ENCODE measurements around the gene SETD3. TPM values are rescaled to one million over a fixed set of nuclear protein-coding genes. Genes with fewer than 3 reads are reported as not detected.

SETD3 gene
- total RNA-seq, 4 donors from 2014 or later, result 127 to 184 (median 162) TPM

DNA sequence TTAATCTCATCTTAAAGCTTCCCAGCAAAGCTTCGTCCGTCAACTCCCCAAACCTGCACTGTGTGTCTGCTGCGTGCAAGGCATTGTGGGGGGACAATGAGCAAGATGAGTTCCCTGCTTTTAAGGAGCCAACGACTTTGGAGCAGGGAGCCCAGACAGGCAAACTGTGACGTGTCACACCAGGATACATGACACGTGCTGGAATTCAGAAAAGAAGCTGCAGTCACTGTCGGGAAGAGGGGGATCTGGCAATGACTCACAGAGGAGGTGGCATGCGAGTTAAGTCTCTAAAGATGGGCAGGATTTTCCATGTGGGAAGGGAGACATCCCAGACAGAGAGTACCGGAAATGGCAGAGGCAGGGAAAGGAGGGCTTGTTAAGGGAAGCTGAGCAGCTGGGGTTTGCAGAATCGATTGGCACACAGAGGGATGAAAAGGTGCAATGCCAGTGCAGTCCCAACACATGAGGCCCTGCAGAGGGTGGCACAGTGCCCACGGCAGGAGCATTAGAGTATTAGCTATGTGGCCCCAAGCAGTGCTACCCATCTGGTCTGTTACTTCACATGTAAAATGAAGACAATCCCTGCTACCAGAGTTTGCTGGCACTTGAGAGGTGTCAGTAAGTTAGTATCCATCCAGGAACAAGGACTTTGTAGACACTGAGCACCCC lies 52.9 kb downstream of the SETD3 start:
- H3K4me1 ChIP-seq, result peaks cover 0 to 21% (median 4%) of the 10 kb centered on the region in 3 donors
- H3K27ac ChIP-seq, result no peak overlapping the region
- TF ChIP-seq EP300 (IDR thresholded peaks at IDR 0.05), result no peak
- no peak for TF ChIP-seq POLR2A (IDR thresholded peaks at IDR 0.05)
- no peak for TF ChIP-seq POLR2AphosphoS5 (IDR thresholded peaks at IDR 0.05)
- no peak for TF ChIP-seq CTCF (IDR thresholded peaks at IDR 0.05)
- no peak overlapping the region for H3K4me3 ChIP-seq
- H3K36me3 ChIP-seq, result peaks cover 0 to 61% of the 10 kb centered on the region in 2 donors
- 75 to 81% methylated on average over 9 to 11 of the region's 11 CpGs for WGBS, 2 donors (ENCODE audit: low coverage in 1 of 2)
- no peak for ATAC-seq
- H3K9me3 ChIP-seq, result peaks cover 0 to 6% (median 0%) of the 10 kb centered on the region in 3 donors
- H3K27me3 ChIP-seq, result no peaks in the 10 kb centered on the region

DNA sequence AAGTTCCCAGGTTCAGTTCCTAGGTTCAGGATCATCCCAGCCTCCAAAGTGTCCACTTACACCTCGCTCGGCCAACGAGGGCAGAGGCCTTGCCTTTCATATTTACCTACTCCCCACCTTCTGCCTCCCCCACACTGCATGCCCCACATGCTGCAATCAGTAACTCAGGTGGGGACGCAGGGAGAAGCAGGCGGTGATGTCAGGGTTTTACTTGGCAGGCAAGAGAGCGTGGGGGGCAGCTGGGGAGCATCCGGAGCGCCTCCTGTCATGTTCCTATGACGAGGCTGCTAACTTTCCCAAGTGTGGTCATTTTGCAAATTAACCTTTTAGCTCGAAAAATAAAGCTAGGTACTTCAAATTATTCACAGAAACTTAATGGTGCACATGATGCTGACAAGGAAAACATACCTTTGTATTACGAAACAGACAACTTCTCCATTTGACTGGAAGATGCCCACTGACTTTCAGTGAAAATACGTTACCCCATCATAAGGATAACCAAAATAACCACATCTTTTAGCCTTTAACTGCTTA lies 53.8 kb downstream of the SETD3 start:
- ATAC-seq, result no peak
- Histone ChIP-seq H3K9me3 (peaks cover 0 to 6% (median 0%) of the 10 kb centered on the region in 3 donors), H3K27me3 (no peaks in the 10 kb centered on the region), H3K4me1 (peaks cover 0 to 19% (median 4%) of the 10 kb centered on the region in 3 donors), H3K36me3 (peaks cover 0 to 55% of the 10 kb centered on the region in 2 donors), H3K27ac (no peak overlapping the region), H3K4me3 (no peak overlapping the region)
- TF ChIP-seq EP300 (IDR thresholded peaks at IDR 0.05), result no peak
- no peak for TF ChIP-seq CTCF (IDR thresholded peaks at IDR 0.05)
- TF ChIP-seq POLR2AphosphoS5 (IDR thresholded peaks at IDR 0.05), result no peak
- no peak for TF ChIP-seq POLR2A (IDR thresholded peaks at IDR 0.05)
- 84 to 100% methylated on average over 2 to 6 of the region's 12 CpGs for WGBS, 2 donors (ENCODE audit: low coverage in 1 of 2)

- H3K4me3 ChIP-seq, result no peak overlapping the region
- H3K27ac ChIP-seq, result no peak overlapping the region
- ATAC-seq, result no peak
- H3K36me3 ChIP-seq, result peaks cover 0 to 55% of the 10 kb centered on the region in 2 donors
- no peak for TF ChIP-seq CTCF (IDR thresholded peaks at IDR 0.05)
- TF ChIP-seq EP300 (IDR thresholded peaks at IDR 0.05), result no peak
- no peak for TF ChIP-seq POLR2AphosphoS5 (IDR thresholded peaks at IDR 0.05)
- no peak for TF ChIP-seq POLR2A (IDR thresholded peaks at IDR 0.05)
- H3K27me3 ChIP-seq, result no peaks in the 10 kb centered on the region
- H3K4me1 ChIP-seq, result peaks cover 0 to 13% (median 4%) of the 10 kb centered on the region in 3 donors
- 84 to 100% methylated on average over 1 to 3 of the region's 3 CpGs for WGBS, 2 donors (ENCODE audit: low coverage in 1 of 2)
- H3K9me3 ChIP-seq, result peaks cover 0 to 6% (median 0%) of the 10 kb centered on the region in 3 donors
Observed at GRCh38 chr14:99426265-99426664, 54.4 kb downstream of the SETD3 start.

GRCh38 chr14:99425272-99425681 lies 55.4 kb downstream of the SETD3 start:
- H3K4me1 ChIP-seq, result peaks cover 0 to 3% (median 0%) of the 10 kb centered on the region in 3 donors
- no peak overlapping the region for H3K4me3 ChIP-seq
- H3K27me3 ChIP-seq, result no peaks in the 10 kb centered on the region
- ATAC-seq, result no peak
- TF ChIP-seq EP300 (IDR thresholded peaks at IDR 0.05) (no peak), POLR2AphosphoS5 (IDR thresholded peaks at IDR 0.05) (no peak), POLR2A (IDR thresholded peaks at IDR 0.05) (no peak), CTCF (IDR thresholded peaks at IDR 0.05) (no peak)
- no peak overlapping the region for H3K27ac ChIP-seq
- H3K36me3 ChIP-seq, result peaks cover 0 to 49% of the 10 kb centered on the region in 2 donors
- 91 to 100% methylated on average over 1 to 8 of the region's 11 CpGs for WGBS, 2 donors (ENCODE audit: low coverage in 1 of 2)
- peaks cover 0 to 6% (median 0%) of the 10 kb centered on the region in 3 donors for H3K9me3 ChIP-seq

All from gastroesophageal sphincter (tissue), 4 donors.